LHCN-M2 (cell line): ENCODE results near the gene TBCK. TPM values are rescaled to one million over a fixed set of nuclear protein-coding genes. Genes with fewer than 3 reads are reported as not detected.
A peak's percentile ranks its signal among the peaks of the same experiment; 100 is the strongest.

Experiments
- DNase-seq: peaks from one replicate; pipeline ENCODE4 v3.0.0-alpha.2; 2012; ENCODE audit warnings: low read depth
- total RNA-seq: library from RNA; depleted of rRNA; stranded (reverse); fragments of >200 nt; gene quantifications from 2 replicates; pipeline ENCODE4 v1.2.3, GENCODE V29; 2014

Gene TBCK
- total RNA-seq, 1 experiment from 2014 or later = 35.6 TPM

- peak; percentile 92 for DNase-seq
Observed at GRCh38 chr4:106287353-106287969, 28.5 kb downstream of the TBCK start.

- no peak for DNase-seq
Observed at GRCh38 chr4:106286611-106287010, 29.4 kb downstream of the TBCK start.

- DNase-seq = no peak
Observed at GRCh38 chr4:106284227-106284626, 31.8 kb downstream of the TBCK start.

GRCh38 chr4:106277140-106277675 is 38.8 kb downstream of the TBCK start:
- DNase-seq = peak; percentile 37

GRCh38 chr4:106273831-106274230 is 42.2 kb downstream of the TBCK start:
- DNase-seq = peak; percentile 6

- DNase-seq = peak; percentile 7
Observed at GRCh38 chr4:106270736-106271135, 45.3 kb downstream of the TBCK start.

- DNase-seq = no peak
Observed at GRCh38 chr4:106269711-106270110, 46.3 kb downstream of the TBCK start.

- no peak for DNase-seq
Observed at GRCh38 chr4:106268786-106269185, 47.2 kb downstream of the TBCK start.

- peak; percentile 64 for DNase-seq
Observed at GRCh38 chr4:106266201-106266600, 49.8 kb downstream of the TBCK start.

- no peak for DNase-seq
Observed at GRCh38 chr4:106264331-106264728, 51.7 kb downstream of the TBCK start.

- DNase-seq = no peak
Observed at GRCh38 chr4:106263594-106264330, 52.2 kb downstream of the TBCK start.

GRCh38 chr4:106261980-106262379 is 54.0 kb downstream of the TBCK start:
- no peak for DNase-seq

- peak; percentile 31 for DNase-seq
Observed at GRCh38 chr4:106258145-106259045, 57.6 kb downstream of the TBCK start.

- no peak for DNase-seq
Observed at GRCh38 chr4:106256190-106256589, 59.8 kb downstream of the TBCK start.

GRCh38 chr4:106255195-106255594 is 60.8 kb downstream of the TBCK start:
- DNase-seq = no peak

- no peak for DNase-seq
Observed at GRCh38 chr4:106253364-106254129, 62.5 kb downstream of the TBCK start.

- DNase-seq = no peak
Observed at GRCh38 chr4:106247600-106247999, 68.4 kb downstream of the TBCK start.

- no peak for DNase-seq
Observed at GRCh38 chr4:106246441-106246840, 69.6 kb downstream of the TBCK start.

- DNase-seq = no peak
Observed at GRCh38 chr4:106245176-106245575, 70.8 kb downstream of the TBCK start.

- DNase-seq = no peak
Observed at GRCh38 chr4:106240699-106241098, 75.3 kb downstream of the TBCK start.

- DNase-seq = peak; percentile 48
Observed at GRCh38 chr4:106238820-106239420, 77.1 kb downstream of the TBCK start.
